ENCODE measurements around the gene TMEM43. TPM values are rescaled to one million over a fixed set of nuclear protein-coding genes. Genes with fewer than 3 reads are reported as not detected.

Gene TMEM43
- total and polyA plus RNA-seq, 2 of the 13 experiments (the other 11 are each of a cell fraction or from before 2014, with no cell fraction given) = 48.9 to 50.5 TPM

DNA sequence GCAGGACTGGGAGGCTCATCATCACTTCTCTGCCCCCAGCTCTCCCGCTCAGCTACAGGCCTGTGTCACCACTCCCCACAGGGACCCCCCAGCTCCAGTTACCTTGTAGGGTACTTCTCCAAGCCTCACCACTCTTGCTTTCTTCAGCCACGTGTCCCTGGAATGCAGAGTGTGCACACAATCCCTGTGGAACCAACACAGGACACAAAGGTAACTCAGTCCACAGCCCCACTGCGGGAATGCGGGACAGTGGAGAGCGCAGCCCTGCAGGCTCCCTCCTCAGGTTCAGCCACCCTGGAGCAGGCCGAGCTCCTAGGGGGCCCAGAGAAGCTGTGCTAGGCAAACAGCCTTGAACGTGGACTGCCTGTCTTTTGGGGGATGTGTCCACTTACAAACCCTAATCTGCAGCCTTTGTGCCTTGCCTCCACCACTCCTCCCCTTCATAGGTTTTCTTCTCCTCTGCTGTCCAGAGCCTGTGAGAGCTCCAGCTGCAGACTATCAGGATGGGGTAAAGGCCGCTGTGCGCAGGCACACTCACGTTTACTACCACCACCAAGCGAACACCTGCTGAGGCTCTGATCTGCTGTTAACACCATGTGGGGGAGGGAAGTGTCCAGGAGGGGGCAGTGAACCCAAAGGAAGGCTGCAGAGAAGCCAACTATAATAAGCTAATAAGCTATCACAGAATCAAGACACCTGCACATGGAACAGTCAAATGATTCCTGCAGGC, 27.5 kb downstream of the TMEM43 start:
- Histone ChIP-seq H2AFZ (ENCODE audit: low read length) (no peak overlapping the region), H3K27me3 (ENCODE audit: control insufficient read depth in 1 of 2, insufficient read depth in 2 of 2, low read length in 2 of 2) (no peaks in the 10 kb centered on the region), H3K9ac (ENCODE audit: insufficient read depth, low read depth, low read length) (no peak overlapping the region), H3K9me3 (ENCODE audit: low read length) (no peaks in the 10 kb centered on the region), H3K4me2 (ENCODE audit: low read depth, low read length) (no peak overlapping the region), H3K79me2 (ENCODE audit: insufficient read depth, low read length) (no peaks in the 10 kb centered on the region), H3K4me3 (replicated peaks in 1 of 3; ENCODE audit: insufficient read depth in 1 of 3, low read depth in 2 of 3, low read length in 3 of 3) (no peak overlapping the region), H3K36me3 (replicated peaks in 1 of 2; ENCODE audit: control insufficient read depth in 1 of 2, insufficient read depth in 2 of 2, low read length in 2 of 2) (peaks cover 18 to 44% of the 10 kb centered on the region in 2 experiments), H3K4me1 (ENCODE audit: insufficient read depth, low read length) (no peaks in the 10 kb centered on the region), H4K20me1 (ENCODE audit: insufficient read depth, low read length) (no peaks in the 10 kb centered on the region), H3K27ac (ENCODE audit: extremely low read length, insufficient read depth, low read length) (no peak overlapping the region)
- ChIA-PET POLR2A (no interaction called here), CTCF (ENCODE audit: low intra/inter-chr PET ratio, low total read pairs) (no interaction called here)
- no peak for FAIRE-seq
- intact Hi-C loops (cut with micrococcal nuclease; ENCODE audit: unreplicated experiment) = no loop called here
- over 99% methylated on average over 8 of the region's 11 CpGs for WGBS (ENCODE audit: low lambda C conversion rate)
- peak; percentile 53 for ATAC-seq
- in situ Hi-C loops (cut with HindIII; ENCODE audit: extremely low pct_ligation_motif_present, low pct_unique_long_range_greater_than_20kb) = no loop called here
- no peak for DNase-seq (ENCODE audit: low spot score)
- TF ChIP-seq NBN (conservative IDR thresholded peaks at IDR 0.05) = no peak
- no peak for TF ChIP-seq NFE2L1 (CRISPR knock-in tag; IDR thresholded peaks at IDR 0.05; ENCODE audit: borderline replicate concordance)
- TF ChIP-seq, protein P1, sequence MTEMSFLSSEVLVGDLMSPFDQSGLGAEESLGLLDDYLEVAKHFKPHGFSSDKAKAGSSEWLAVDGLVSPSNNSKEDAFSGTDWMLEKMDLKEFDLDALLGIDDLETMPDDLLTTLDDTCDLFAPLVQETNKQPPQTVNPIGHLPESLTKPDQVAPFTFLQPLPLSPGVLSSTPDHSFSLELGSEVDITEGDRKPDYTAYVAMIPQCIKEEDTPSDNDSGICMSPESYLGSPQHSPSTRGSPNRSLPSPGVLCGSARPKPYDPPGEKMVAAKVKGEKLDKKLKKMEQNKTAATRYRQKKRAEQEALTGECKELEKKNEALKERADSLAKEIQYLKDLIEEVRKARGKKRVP (CRISPR knock-in tag; IDR thresholded peaks at IDR 0.05) = no peak
- peak; percentile 25 for TF ChIP-seq AGO2 (optimal IDR thresholded peaks at IDR 0.05; ENCODE audit: low read depth, low read length)
- TF ChIP-seq STAG1 (CRISPR knock-in tag; IDR thresholded peaks at IDR 0.05) = 0 out of 2 replicates have a peak, but pooled peaks have one; percentile 11
- TF ChIP-seq ZNF768 (CRISPR knock-in tag; IDR thresholded peaks at IDR 0.05) = 0 out of 2 replicates have a peak, but pooled peaks have one; percentile 13
- TF ChIP-seq, protein P2, sequence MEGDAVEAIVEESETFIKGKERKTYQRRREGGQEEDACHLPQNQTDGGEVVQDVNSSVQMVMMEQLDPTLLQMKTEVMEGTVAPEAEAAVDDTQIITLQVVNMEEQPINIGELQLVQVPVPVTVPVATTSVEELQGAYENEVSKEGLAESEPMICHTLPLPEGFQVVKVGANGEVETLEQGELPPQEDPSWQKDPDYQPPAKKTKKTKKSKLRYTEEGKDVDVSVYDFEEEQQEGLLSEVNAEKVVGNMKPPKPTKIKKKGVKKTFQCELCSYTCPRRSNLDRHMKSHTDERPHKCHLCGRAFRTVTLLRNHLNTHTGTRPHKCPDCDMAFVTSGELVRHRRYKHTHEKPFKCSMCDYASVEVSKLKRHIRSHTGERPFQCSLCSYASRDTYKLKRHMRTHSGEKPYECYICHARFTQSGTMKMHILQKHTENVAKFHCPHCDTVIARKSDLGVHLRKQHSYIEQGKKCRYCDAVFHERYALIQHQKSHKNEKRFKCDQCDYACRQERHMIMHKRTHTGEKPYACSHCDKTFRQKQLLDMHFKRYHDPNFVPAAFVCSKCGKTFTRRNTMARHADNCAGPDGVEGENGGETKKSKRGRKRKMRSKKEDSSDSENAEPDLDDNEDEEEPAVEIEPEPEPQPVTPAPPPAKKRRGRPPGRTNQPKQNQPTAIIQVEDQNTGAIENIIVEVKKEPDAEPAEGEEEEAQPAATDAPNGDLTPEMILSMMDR (CRISPR knock-in tag; IDR thresholded peaks at IDR 0.05) = peak; percentile 36
- no peak for TF ChIP-seq ZXDC (CRISPR knock-in tag; IDR thresholded peaks at IDR 0.05)
- BruUV-seq (replicated peaks) = no TSS peak
